ENCODE measurements around the gene TKFC. TPM values are rescaled to one million over a fixed set of nuclear protein-coding genes. Genes with fewer than 3 reads are reported as not detected.

Gene TKFC
- total and polyA plus RNA-seq, 2 experiments from 2014 or later, result 58.1 to 84.3 TPM

DNA sequence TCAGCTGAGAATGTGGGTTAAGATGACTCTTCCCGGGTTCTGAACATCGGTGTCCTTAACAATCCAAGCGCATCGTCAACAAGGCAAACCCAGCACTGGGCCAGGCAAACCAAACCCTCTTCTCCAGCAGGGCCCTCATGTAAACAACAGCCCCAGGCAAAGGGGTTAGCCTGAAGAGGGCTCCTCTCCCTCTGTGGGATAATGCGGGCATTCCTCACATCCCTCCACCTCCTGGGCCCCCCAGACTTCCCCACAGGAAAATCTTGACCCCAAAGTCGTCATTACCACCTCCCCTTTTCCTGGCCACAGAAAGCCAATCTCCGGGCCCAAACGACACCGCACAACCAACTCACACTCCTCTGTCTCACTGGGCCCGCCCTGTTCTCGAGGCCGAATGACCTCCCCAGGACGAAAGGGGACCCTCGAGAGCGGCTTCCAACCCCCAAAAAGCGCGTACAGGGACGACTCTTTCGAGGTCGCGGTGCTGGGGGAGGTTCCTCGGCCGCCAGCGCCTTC lies 689 bp upstream of the TKFC start:
- H3K9me3 ChIP-seq (ENCODE audit: low read depth), result no peaks in the 10 kb centered on the region
- TF ChIP-seq, protein P1, sequence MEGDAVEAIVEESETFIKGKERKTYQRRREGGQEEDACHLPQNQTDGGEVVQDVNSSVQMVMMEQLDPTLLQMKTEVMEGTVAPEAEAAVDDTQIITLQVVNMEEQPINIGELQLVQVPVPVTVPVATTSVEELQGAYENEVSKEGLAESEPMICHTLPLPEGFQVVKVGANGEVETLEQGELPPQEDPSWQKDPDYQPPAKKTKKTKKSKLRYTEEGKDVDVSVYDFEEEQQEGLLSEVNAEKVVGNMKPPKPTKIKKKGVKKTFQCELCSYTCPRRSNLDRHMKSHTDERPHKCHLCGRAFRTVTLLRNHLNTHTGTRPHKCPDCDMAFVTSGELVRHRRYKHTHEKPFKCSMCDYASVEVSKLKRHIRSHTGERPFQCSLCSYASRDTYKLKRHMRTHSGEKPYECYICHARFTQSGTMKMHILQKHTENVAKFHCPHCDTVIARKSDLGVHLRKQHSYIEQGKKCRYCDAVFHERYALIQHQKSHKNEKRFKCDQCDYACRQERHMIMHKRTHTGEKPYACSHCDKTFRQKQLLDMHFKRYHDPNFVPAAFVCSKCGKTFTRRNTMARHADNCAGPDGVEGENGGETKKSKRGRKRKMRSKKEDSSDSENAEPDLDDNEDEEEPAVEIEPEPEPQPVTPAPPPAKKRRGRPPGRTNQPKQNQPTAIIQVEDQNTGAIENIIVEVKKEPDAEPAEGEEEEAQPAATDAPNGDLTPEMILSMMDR (IDR thresholded peaks at IDR 0.05; ENCODE audit: low read depth, low read length), result peak; percentile 2
- DNase-seq (ENCODE audit: low read depth in 1 of 2, low spot score in 1 of 2), result peak; percentile 28 to 29
- H3K27me3 ChIP-seq, result no peaks in the 10 kb centered on the region
- H3K27ac ChIP-seq, result peak overlapping the region; percentile 95
- H3K4me1 ChIP-seq (ENCODE audit: low read depth), result peaks cover 13% of the 10 kb centered on the region
- peaks cover 19% of the 10 kb centered on the region for H3K36me3 ChIP-seq
- peak overlapping the region; percentile 95 for H3K4me3 ChIP-seq

DNA sequence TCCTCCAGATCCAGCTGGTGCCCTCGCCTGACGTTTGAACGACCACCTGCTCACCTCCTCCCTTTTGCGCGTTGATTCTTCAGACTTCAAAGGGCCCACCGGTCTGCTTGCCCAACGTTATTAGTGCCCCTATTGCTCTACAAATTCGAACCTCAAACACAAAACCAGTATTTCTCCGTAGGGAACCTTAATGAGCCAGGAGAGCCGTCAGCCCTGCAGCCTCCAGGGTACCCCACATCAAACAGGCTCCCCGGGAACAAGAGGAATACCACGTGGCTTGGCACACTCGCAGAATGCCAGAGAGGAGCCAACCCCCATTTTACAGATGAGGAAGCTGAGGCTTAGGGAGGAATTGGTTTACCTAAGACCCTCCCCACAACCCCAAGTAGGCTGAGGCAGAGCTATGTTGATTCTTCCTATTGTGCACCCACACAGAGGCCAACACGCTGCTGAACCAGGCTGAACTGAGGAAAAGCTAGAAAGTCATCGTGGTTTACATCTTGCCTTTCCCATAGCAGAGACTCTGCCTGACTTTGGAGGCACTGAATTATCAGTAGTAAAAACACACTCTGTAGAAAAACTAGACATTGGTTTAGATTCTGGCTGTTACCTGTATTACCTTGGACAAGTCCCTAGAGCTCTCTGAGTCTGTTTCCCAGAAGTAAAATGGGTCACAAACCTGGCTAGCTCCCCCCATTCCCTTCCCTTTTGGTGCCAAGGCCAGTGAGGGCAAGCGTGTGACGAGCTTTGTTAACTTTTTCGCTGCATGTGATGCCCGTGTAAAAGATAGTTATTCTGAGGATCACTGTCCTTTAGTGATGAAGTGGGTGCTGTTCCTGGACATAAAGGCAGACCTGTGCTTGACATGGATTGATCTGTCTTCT lies 764 bp downstream of the TKFC start:
- H3K4me3 ChIP-seq, result peak overlapping the region; percentile 95
- TF ChIP-seq, protein P1 (IDR thresholded peaks at IDR 0.05; ENCODE audit: low read depth, low read length), result no peak
- H3K27ac ChIP-seq, result peak overlapping the region; percentile 95
- peaks cover 13% of the 10 kb centered on the region for H3K4me1 ChIP-seq (ENCODE audit: low read depth)
- DNase-seq (ENCODE audit: low read depth in 1 of 2, low spot score in 1 of 2), result no peak
- H3K27me3 ChIP-seq, result no peaks in the 10 kb centered on the region
- H3K9me3 ChIP-seq (ENCODE audit: low read depth), result no peaks in the 10 kb centered on the region
- H3K36me3 ChIP-seq, result peaks cover 6% of the 10 kb centered on the region

DNA sequence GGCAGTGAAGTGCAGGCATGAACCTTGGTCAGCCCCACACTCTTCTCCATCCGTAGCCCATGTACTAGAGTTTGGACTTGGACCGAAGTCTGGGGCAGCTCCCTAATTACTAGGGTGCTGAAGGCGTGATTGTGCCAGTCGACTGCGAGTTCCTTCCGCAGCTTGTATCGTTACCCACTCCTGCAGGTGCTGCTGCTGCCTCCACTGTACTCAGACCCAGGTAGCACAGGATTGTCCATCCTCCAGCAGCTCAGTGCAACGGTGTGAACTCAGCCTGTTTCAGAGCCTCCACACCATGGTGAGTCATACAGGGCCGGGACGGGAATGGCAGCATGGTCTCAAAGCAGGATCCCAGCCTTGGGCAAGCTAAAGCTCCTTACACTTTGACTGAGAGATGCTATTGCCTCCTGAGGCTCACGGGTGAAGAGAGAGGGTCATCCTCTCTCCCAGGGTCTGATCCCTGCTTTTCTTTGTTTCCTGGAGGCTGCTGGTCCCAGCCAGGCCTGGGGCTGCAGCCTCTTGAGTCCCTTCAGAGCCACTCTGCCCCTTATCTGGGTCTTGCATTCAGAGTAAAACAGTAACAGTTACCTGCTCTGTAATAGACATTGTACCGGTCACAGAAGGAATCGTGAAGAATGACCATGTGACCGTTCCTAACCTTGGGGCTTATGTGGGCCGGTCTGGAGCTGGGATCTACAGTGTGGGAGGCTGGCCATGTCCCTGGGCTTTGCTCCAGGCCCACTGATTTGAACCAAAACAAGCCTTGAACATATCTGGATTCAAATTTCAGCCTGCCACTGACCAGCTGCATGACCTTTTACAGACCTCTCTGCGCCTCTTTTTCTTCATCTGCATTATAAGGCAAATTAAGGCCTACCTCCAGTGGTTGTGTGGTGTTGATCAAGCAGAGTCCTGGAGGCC lies 1.7 kb downstream of the TKFC start:
- H3K9me3 ChIP-seq (ENCODE audit: low read depth), result no peaks in the 10 kb centered on the region
- TF ChIP-seq, protein P1 (IDR thresholded peaks at IDR 0.05; ENCODE audit: low read depth, low read length), result no peak
- H3K4me1 ChIP-seq (ENCODE audit: low read depth), result peaks cover 13% of the 10 kb centered on the region
- no peak overlapping the region for H3K27ac ChIP-seq
- H3K27me3 ChIP-seq, result no peaks in the 10 kb centered on the region
- no peaks in the 10 kb centered on the region for H3K36me3 ChIP-seq
- peak in 1 of 2 donors; percentile 67 for DNase-seq (ENCODE audit: low read depth in 1 of 2, low spot score in 1 of 2)
- H3K4me3 ChIP-seq, result no peak overlapping the region

DNA sequence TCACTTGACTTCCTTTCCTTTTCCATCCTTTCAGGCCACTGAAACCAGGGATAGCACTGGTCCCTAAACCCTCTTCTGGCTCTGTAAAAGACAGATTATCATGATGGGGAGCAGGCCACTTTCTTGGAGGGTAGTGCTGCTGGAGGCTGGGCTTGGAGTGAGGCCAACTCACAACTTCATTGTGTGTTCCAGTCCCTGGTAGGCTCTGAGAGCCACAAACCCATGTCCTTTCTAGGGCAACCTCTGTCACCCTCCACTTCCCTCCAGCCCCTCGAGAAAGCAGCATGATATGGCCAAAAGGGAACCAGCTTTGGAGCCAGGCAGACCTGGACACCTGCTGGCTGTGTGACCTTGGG lies 2.3 kb downstream of the TKFC start:
- Histone ChIP-seq H3K27ac (no peak overlapping the region), H3K36me3 (no peaks in the 10 kb centered on the region), H3K27me3 (no peaks in the 10 kb centered on the region), H3K9me3 (ENCODE audit: low read depth) (no peaks in the 10 kb centered on the region), H3K4me1 (ENCODE audit: low read depth) (peaks cover 13% of the 10 kb centered on the region), H3K4me3 (no peak overlapping the region)
- peak in 1 of 2 donors; percentile 47 for DNase-seq (ENCODE audit: low read depth in 1 of 2, low spot score in 1 of 2)
- TF ChIP-seq, protein P1 (IDR thresholded peaks at IDR 0.05; ENCODE audit: low read depth, low read length), result no peak

GRCh38 chr11:61336171-61336935 lies 3.3 kb downstream of the TKFC start:
- Histone ChIP-seq H3K4me3 (no peak overlapping the region), H3K27ac (peak overlapping the region; percentile 73), H3K36me3 (no peaks in the 10 kb centered on the region), H3K27me3 (no peaks in the 10 kb centered on the region), H3K9me3 (ENCODE audit: low read depth) (no peaks in the 10 kb centered on the region), H3K4me1 (ENCODE audit: low read depth) (peaks cover 11% of the 10 kb centered on the region)
- TF ChIP-seq, protein P1 (IDR thresholded peaks at IDR 0.05; ENCODE audit: low read depth, low read length), result peak; percentile 97
- DNase-seq (ENCODE audit: low read depth in 1 of 2, low spot score in 1 of 2), result peak; percentile 84 to 88

Measured in cardiac muscle cell (in vitro differentiated cells and primary cell).